CD14-positive monocyte (primary cell): Measurements from ENCODE around the gene TIPARP. TPM values are rescaled to one million over a fixed set of nuclear protein-coding genes. Genes with fewer than 3 reads are reported as not detected.

Source experiments
- DNase-seq, 3 donors: peaks; one replicate each; pipeline ENCODE4 v3.0.0-alpha.2; 2011 to 2022
- H2AFZ ChIP-seq: 2 replicates; pipeline ENCODE4 v1.6.0; 2012; ENCODE audit warnings: mild to moderate bottlenecking, low read depth, low read length, inconsistent platforms; ENCODE audit not compliant: insufficient read depth, poor library complexity, severe bottlenecking
- H3K27ac ChIP-seq, 2 donors: 1 replicate in 1 of 2; 2 replicates in 1 of 2; pipeline ENCODE4 v1.5.1; 2012 to 2013; ENCODE audit warnings: low read length in 2 of 2, control low read depth in 1 of 2, inconsistent platforms in 1 of 2, low read depth in 1 of 2, mild to moderate bottlenecking in 1 of 2
- H3K27me3 ChIP-seq, 2 donors: one replicate each; pipeline versions ENCODE4 v1.6.0 to v1.6.1; 2011 to 2013; ENCODE audit warnings: low read length in 2 of 2; ENCODE audit not compliant: control insufficient read depth in 2 of 2, insufficient read depth in 2 of 2
- H3K36me3 ChIP-seq, 2 donors: replicated peaks in 1 of 2; 1 replicate in 1 of 2; 2 replicates in 1 of 2; pipeline versions ENCODE4 v1.5.1 to v1.6.1; 2012 to 2013; ENCODE audit warnings: low read length in 2 of 2, control low read depth in 1 of 2, inconsistent platforms in 1 of 2, mild to moderate bottlenecking in 1 of 2; ENCODE audit not compliant: insufficient read depth in 2 of 2, control insufficient read depth in 1 of 2
- H3K4me1 ChIP-seq, 2 donors: 1 replicate in 1 of 2; 2 replicates in 1 of 2; pipeline versions ENCODE4 v1.5.1 to v1.6.1; 2012 to 2013; ENCODE audit warnings: low read length in 2 of 2, control low read depth in 1 of 2, inconsistent platforms in 1 of 2, mild to moderate bottlenecking in 1 of 2, moderate library complexity in 1 of 2; ENCODE audit not compliant: insufficient read depth in 2 of 2, control insufficient read depth in 1 of 2
- H3K4me2 ChIP-seq: replicated peaks from 2 replicates; pipeline ENCODE3; 2012; ENCODE audit warnings: low read length, moderate library complexity, mild to moderate bottlenecking; ENCODE audit not compliant: poor library complexity, severe bottlenecking; ENCODE audit errors: extremely low read depth
- H3K4me3 ChIP-seq, 3 experiments: fragments of 200-600 bp in 1 of 3; sonication (generic) in 1 of 3; replicated peaks in 1 of 3; 1 replicate in 2 of 3; 2 replicates in 1 of 3; pipeline ENCODE4 v1.5.1; 2011 to 2013; ENCODE audit warnings: low read length in 3 of 3, mild to moderate bottlenecking in 3 of 3, control low read depth in 2 of 3, low read depth in 2 of 3, inconsistent platforms in 1 of 3, moderate library complexity in 1 of 3
- H3K79me2 ChIP-seq: 2 replicates; pipeline ENCODE4 v1.6.0; 2012; ENCODE audit warnings: mild to moderate bottlenecking, control low read depth, inconsistent platforms, low read length, moderate library complexity; ENCODE audit not compliant: insufficient read depth
- H3K9ac ChIP-seq: 2 replicates; pipeline ENCODE4 v1.6.0; 2017; ENCODE audit warnings: low read length, mild to moderate bottlenecking; ENCODE audit not compliant: insufficient read depth, poor library complexity, severe bottlenecking
- H3K9me3 ChIP-seq, 2 donors: replicated peaks in 1 of 2; 1 replicate in 1 of 2; 2 replicates in 1 of 2; pipeline versions ENCODE4 v1.5.1 to v1.6.1; 2012 to 2013; ENCODE audit warnings: low read length in 2 of 2, control low read depth in 1 of 2; ENCODE audit not compliant: control insufficient read depth in 1 of 2, insufficient read depth in 1 of 2
- H4K20me1 ChIP-seq: 2 replicates; pipeline ENCODE4 v1.6.0; 2012; ENCODE audit warnings: mild to moderate bottlenecking, low read length, control low read depth, moderate library complexity; ENCODE audit not compliant: insufficient read depth
- H3K27ac Mint-ChIP-seq, 7 donors: one replicate each; pipeline ENCODE4 v1.8.0; 2020; ENCODE audit warnings: mild to moderate bottlenecking in 7 of 7, mixed read lengths in 7 of 7, moderate library complexity in 6 of 7, inconsistent platforms in 2 of 7
- H3K27me3 Mint-ChIP-seq, 3 donors: one replicate each; pipeline ENCODE4 v1.8.0; 2021 to 2022; ENCODE audit warnings: low read depth in 3 of 3, mild to moderate bottlenecking in 3 of 3, mixed read lengths in 3 of 3, moderate library complexity in 3 of 3, inconsistent platforms in 1 of 3
- H3K36me3 Mint-ChIP-seq, 2 donors: one replicate each; pipeline ENCODE4 v1.8.0; 2020; ENCODE audit warnings: mixed read lengths in 2 of 2, inconsistent platforms in 1 of 2, mild to moderate bottlenecking in 1 of 2
- H3K4me1 Mint-ChIP-seq: one replicate; pipeline ENCODE4 v1.8.0; 2020; ENCODE audit warnings: mild to moderate bottlenecking, mixed read lengths
- H3K4me3 Mint-ChIP-seq, 2 donors: one replicate each; pipeline ENCODE4 v1.8.0; 2020; ENCODE audit warnings: mild to moderate bottlenecking in 2 of 2, mixed read lengths in 2 of 2, moderate library complexity in 1 of 2
- H3K9me3 Mint-ChIP-seq, 7 donors: one replicate each; pipeline ENCODE4 v1.8.0; 2020 to 2022; ENCODE audit warnings: mixed read lengths in 7 of 7, mild to moderate bottlenecking in 6 of 7, moderate library complexity in 6 of 7, inconsistent platforms in 2 of 7
- whole genome bisulfite sequencing: methylation state at CpG from one replicate; pipeline ENCODE4 v1.1.5; 2013; ENCODE audit warnings: missing lambda C conversion rate; ENCODE audit not compliant: insufficient coverage; 5-methylcytosine and 5-hydroxymethylcytosine counted together
- intact Hi-C, 2 donors: fragments of 100-400 bp; cut with micrococcal nuclease; formaldehyde crosslinking; loops; one replicate each; pipeline versions ENCODE4 v1.15.0 to v1.15.1; 2023
- polyA plus RNA-seq, 3 donors: library from polyadenylated mRNA; depleted of rRNA in 1 of 3; unstranded in 2 of 3; stranded (reverse) in 1 of 3; fragments of 300-500 nt in 2 of 3; fragments of >200 nt in 1 of 3; fragmentation: Illumina TruSeq in 2 of 3; gene quantifications; 1 replicate in 2 of 3; 2 replicates in 1 of 3; pipeline ENCODE4 v1.2.3, GENCODE V29; 2012 to 2021
- TF ChIP-seq, protein P1 (sequence below): fragments of 200-600 bp; IDR thresholded peaks from one replicate; pipeline ENCODE4 v1.8.0; 2022; ENCODE audit warnings: antibody characterized with exemption, mild to moderate bottlenecking

The TIPARP gene
- polyA plus RNA-seq, 3 donors: 12.7 to 42.5 (median 16.7) TPM

GRCh38 chr3:156728267-156728985, 54.0 kb downstream of the TIPARP start:
- Histone ChIP-seq H3K79me2 (no peaks in the 10 kb centered on the region), H3K9ac (no peak overlapping the region), H3K36me3 (no peaks in the 10 kb centered on the region), H3K27ac (no peak overlapping the region), H3K9me3 (no peaks in the 10 kb centered on the region), H3K4me2 (no peak overlapping the region), H3K4me3 (no peak overlapping the region), H3K27me3 (no peaks in the 10 kb centered on the region), H2AFZ (no peak overlapping the region), H3K4me1 (no peaks in the 10 kb centered on the region), H4K20me1 (no peaks in the 10 kb centered on the region)
- H3K27me3 Mint-ChIP-seq: peaks cover 0 to 1% (median 0%) of the 10 kb centered on the region in 3 donors
- peak in 1 of 3 donors; percentile 23 for DNase-seq
- no peaks in the 10 kb centered on the region for H3K4me1 Mint-ChIP-seq
- 71% methylated on average over 4 of the region's 7 CpGs for WGBS
- H3K4me3 Mint-ChIP-seq: no peak overlapping the region
- H3K9me3 Mint-ChIP-seq: no peaks in the 10 kb centered on the region
- H3K27ac Mint-ChIP-seq: no peak overlapping the region
- intact Hi-C loops: no loop called here
- TF ChIP-seq, protein P1, sequence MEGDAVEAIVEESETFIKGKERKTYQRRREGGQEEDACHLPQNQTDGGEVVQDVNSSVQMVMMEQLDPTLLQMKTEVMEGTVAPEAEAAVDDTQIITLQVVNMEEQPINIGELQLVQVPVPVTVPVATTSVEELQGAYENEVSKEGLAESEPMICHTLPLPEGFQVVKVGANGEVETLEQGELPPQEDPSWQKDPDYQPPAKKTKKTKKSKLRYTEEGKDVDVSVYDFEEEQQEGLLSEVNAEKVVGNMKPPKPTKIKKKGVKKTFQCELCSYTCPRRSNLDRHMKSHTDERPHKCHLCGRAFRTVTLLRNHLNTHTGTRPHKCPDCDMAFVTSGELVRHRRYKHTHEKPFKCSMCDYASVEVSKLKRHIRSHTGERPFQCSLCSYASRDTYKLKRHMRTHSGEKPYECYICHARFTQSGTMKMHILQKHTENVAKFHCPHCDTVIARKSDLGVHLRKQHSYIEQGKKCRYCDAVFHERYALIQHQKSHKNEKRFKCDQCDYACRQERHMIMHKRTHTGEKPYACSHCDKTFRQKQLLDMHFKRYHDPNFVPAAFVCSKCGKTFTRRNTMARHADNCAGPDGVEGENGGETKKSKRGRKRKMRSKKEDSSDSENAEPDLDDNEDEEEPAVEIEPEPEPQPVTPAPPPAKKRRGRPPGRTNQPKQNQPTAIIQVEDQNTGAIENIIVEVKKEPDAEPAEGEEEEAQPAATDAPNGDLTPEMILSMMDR: no peak
- H3K36me3 Mint-ChIP-seq: no peaks in the 10 kb centered on the region

DNA sequence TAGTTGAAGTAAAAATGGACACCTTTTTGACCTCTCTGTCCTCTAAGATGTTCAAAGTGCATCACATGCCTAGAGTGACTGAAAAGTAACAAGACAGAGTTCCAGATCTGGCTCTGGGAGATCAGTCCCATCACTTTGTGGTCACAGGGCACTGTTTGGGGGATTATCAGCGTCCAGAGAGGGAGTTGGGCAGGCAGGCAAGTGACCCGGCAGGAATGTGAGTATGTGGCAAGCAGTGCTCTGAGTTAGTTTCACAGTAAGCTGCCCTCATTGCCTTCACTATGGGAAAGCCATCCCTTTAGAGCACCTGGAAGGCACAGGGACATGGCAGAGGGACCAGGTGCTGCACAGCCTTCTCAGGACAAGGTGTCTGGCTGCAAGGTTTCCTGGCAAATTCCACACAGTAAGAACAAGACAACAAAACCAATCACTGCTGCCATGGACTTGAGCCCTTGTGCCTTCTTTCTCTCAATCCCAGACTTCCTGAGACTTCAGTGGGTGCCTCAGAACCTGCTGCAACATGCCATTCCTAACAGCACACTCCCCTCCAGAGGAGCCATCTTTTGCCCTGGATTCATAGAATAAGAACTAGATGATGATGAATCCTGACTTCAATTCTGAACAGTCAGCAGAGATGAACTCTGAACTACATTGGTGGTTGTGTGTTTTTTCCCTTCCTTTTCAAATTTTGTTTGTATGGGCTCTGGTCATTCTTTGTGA, 55.2 kb downstream of the TIPARP start:
- Histone ChIP-seq H3K4me3 (no peak overlapping the region), H3K4me2 (no peak overlapping the region), H3K27me3 (no peaks in the 10 kb centered on the region), H3K27ac (no peak overlapping the region), H3K9ac (no peak overlapping the region), H3K9me3 (no peaks in the 10 kb centered on the region), H3K4me1 (no peaks in the 10 kb centered on the region), H3K79me2 (no peaks in the 10 kb centered on the region), H2AFZ (no peak overlapping the region), H3K36me3 (no peaks in the 10 kb centered on the region), H4K20me1 (no peaks in the 10 kb centered on the region)
- intact Hi-C loops: no loop called here
- no peaks in the 10 kb centered on the region for H3K9me3 Mint-ChIP-seq
- peaks cover 0 to 2% (median 1%) of the 10 kb centered on the region in 3 donors for H3K27me3 Mint-ChIP-seq
- H3K27ac Mint-ChIP-seq: no peak overlapping the region
- TF ChIP-seq, protein P1: no peak
- no peak for DNase-seq
- H3K4me3 Mint-ChIP-seq: no peak overlapping the region
- H3K36me3 Mint-ChIP-seq: no peaks in the 10 kb centered on the region
- H3K4me1 Mint-ChIP-seq: no peaks in the 10 kb centered on the region
- 90% methylated on average over 2 of the region's 2 CpGs for WGBS
